Nephron (organoid): ENCODE results near the gene ZNF277.

Experiments
- H3K27ac Mint-ChIP-seq, 3 experiments: 2 replicates each; pipeline ENCODE4 v1.8.0; 2020; ENCODE audit warnings: mixed read lengths in 3 of 3, mild to moderate bottlenecking in 2 of 3, moderate library complexity in 1 of 3
- H3K27me3 Mint-ChIP-seq: 2 replicates; pipeline ENCODE4 v1.8.0; 2021; ENCODE audit warnings: low read depth, mild to moderate bottlenecking, moderate library complexity, mixed read lengths
- H3K36me3 Mint-ChIP-seq: 2 replicates; pipeline ENCODE4 v1.8.0; 2020; ENCODE audit warnings: low read depth, mixed read lengths
- H3K4me1 Mint-ChIP-seq: 2 replicates; pipeline ENCODE4 v1.8.0; 2020; ENCODE audit warnings: mixed read lengths
- H3K4me3 Mint-ChIP-seq, 3 experiments: 2 replicates each; pipeline ENCODE4 v1.8.0; 2020; ENCODE audit warnings: mild to moderate bottlenecking in 3 of 3, mixed read lengths in 3 of 3, moderate library complexity in 2 of 3
- H3K9me3 Mint-ChIP-seq: 2 replicates; pipeline ENCODE4 v1.8.0; 2020; ENCODE audit warnings: mixed read lengths
- CTCF ChIP-seq, 3 experiments: fragments of 200-600 bp; sonication (generic); IDR thresholded peaks; one replicate each; pipeline ENCODE4 v1.5.0; 2021; ENCODE audit warnings: antibody characterized with exemption in 3 of 3; ENCODE audit not compliant: unreplicated experiment in 3 of 3

The ZNF277 gene

GRCh38 chr7:112322070-112322469 lies 115.6 kb downstream of the ZNF277 start:
- no peaks in the 10 kb centered on the region for H3K27me3 Mint-ChIP-seq
- no peak overlapping the region for H3K4me3 Mint-ChIP-seq
- H3K4me1 Mint-ChIP-seq, result no peaks in the 10 kb centered on the region
- peaks cover 11% of the 10 kb centered on the region for H3K9me3 Mint-ChIP-seq
- no peak overlapping the region for H3K27ac Mint-ChIP-seq
- H3K36me3 Mint-ChIP-seq, result peaks cover 79% of the 10 kb centered on the region
- no peak for TF ChIP-seq CTCF (IDR thresholded peaks at IDR 0.05; ENCODE audit: unreplicated experiment in 3 of 3)

DNA sequence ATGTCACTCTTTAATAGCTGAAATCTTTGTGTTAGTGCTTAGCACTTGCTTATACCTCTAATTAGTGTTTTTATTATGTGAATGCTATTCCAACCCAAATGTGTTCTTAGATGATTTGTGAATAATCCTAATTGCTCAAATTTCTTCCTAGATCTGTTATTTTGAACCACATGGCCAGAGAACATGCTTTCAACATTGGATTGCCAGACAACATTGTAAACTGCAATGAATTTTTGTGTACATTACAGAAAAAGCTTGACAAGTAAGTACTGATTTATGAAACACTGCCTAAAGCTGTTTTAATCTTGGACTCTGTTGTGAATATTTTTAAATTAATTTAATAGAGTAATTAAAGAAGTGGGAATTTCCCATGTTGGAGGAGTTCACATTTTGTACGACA lies 121.1 kb downstream of the ZNF277 start:
- Mint-ChIP-seq H3K4me1 (no peaks in the 10 kb centered on the region), H3K27ac (no peak overlapping the region), H3K4me3 (no peak overlapping the region), H3K27me3 (no peaks in the 10 kb centered on the region), H3K9me3 (peaks cover 8% of the 10 kb centered on the region), H3K36me3 (peaks cover 67% of the 10 kb centered on the region)
- no peak for TF ChIP-seq CTCF (IDR thresholded peaks at IDR 0.05; ENCODE audit: unreplicated experiment in 3 of 3)

GRCh38 chr7:112331492-112331891 lies 125.0 kb downstream of the ZNF277 start:
- no peak for TF ChIP-seq CTCF (IDR thresholded peaks at IDR 0.05; ENCODE audit: unreplicated experiment in 3 of 3)
- no peaks in the 10 kb centered on the region for H3K27me3 Mint-ChIP-seq
- no peak overlapping the region for H3K4me3 Mint-ChIP-seq
- H3K4me1 Mint-ChIP-seq, result peaks cover 5% of the 10 kb centered on the region
- peak overlapping the region; percentile 43 to 80 (median 65) for H3K27ac Mint-ChIP-seq
- H3K36me3 Mint-ChIP-seq, result peaks cover 46% of the 10 kb centered on the region
- H3K9me3 Mint-ChIP-seq, result peaks cover 3% of the 10 kb centered on the region

GRCh38 chr7:112334366-112334765 lies 127.9 kb downstream of the ZNF277 start:
- Mint-ChIP-seq H3K4me1 (peaks cover 11% of the 10 kb centered on the region), H3K27ac (peak overlapping the region in 2 of 3 experiments; percentile 2 to 32), H3K27me3 (no peaks in the 10 kb centered on the region), H3K36me3 (peaks cover 41% of the 10 kb centered on the region), H3K9me3 (no peaks in the 10 kb centered on the region), H3K4me3 (no peak overlapping the region)
- TF ChIP-seq CTCF (IDR thresholded peaks at IDR 0.05; ENCODE audit: unreplicated experiment in 3 of 3), result no peak

DNA sequence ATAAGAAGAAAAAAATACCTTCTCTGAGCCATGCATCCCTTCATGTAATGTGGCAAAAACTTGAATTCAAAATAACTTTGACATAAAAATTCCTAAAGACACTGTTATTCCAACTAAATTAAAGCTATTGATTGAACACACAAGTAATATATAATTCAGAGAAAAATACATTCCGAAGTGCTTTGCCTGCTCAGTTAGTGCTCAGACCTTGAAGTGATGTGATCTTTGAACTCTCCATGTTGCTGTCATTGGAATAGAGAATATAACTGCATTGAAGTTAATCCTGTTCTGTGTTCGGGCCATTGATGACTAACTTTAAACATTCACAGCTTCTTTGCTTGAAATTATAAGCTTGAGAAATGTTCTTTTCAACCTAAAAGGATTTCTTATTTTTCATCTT lies 129.8 kb downstream of the ZNF277 start:
- H3K27ac Mint-ChIP-seq, result peak overlapping the region in 1 of 3 experiments; percentile 1

More for the DNA sequence above, 129.8 kb downstream of the ZNF277 start:
- H3K27me3 Mint-ChIP-seq, result no peaks in the 10 kb centered on the region
- no peaks in the 10 kb centered on the region for H3K9me3 Mint-ChIP-seq
- peaks cover 11% of the 10 kb centered on the region for H3K4me1 Mint-ChIP-seq
- TF ChIP-seq CTCF (IDR thresholded peaks at IDR 0.05; ENCODE audit: unreplicated experiment in 3 of 3), result no peak
- peaks cover 41% of the 10 kb centered on the region for H3K36me3 Mint-ChIP-seq
- no peak overlapping the region for H3K4me3 Mint-ChIP-seq
